ENCODE results near the gene PRRT1. TPM values are rescaled to one million over a fixed set of nuclear protein-coding genes. Genes with fewer than 3 reads are reported as not detected.
"Not testable (repeated sequence)": the region's sequence is repeated elsewhere in the genome, so short reads cannot be mapped to it uniquely, and the experiment has no call there.

PRRT1 gene
- total RNA-seq, 1 donor from 2014 or later, result 2.1 TPM

GRCh38 chr6:32187009-32187709 is 35.4 kb upstream of the PRRT1 start:
- no peak for DNase-seq (ENCODE audit: low spot score)
- no peaks in the 10 kb centered on the region for H3K9me3 Mint-ChIP-seq (ENCODE audit: unreplicated experiment)
- peaks cover 59% of the 10 kb centered on the region for H3K4me1 Mint-ChIP-seq (ENCODE audit: unreplicated experiment)
- peaks cover 14% of the 10 kb centered on the region for H3K27me3 Mint-ChIP-seq (ENCODE audit: unreplicated experiment)
- peak overlapping the region; percentile 87 for H3K4me3 Mint-ChIP-seq (ENCODE audit: unreplicated experiment)
- peaks cover 27% of the 10 kb centered on the region for H3K36me3 Mint-ChIP-seq (ENCODE audit: low read depth, unreplicated experiment)
- peak overlapping the region; percentile 91 for H3K27ac Mint-ChIP-seq (ENCODE audit: unreplicated experiment)
- TF ChIP-seq CTCF (IDR thresholded peaks at IDR 0.05; ENCODE audit: unreplicated experiment), result no peak

- Mint-ChIP-seq H3K27me3 (ENCODE audit: unreplicated experiment) (peaks cover 11% of the 10 kb centered on the region), H3K4me1 (ENCODE audit: unreplicated experiment) (peaks cover 52% of the 10 kb centered on the region), H3K27ac (ENCODE audit: unreplicated experiment) (peak overlapping the region; percentile 84), H3K4me3 (ENCODE audit: unreplicated experiment) (peak overlapping the region; percentile 87), H3K36me3 (ENCODE audit: low read depth, unreplicated experiment) (peaks cover 27% of the 10 kb centered on the region)
- not testable (repeated sequence) for H3K9me3 Mint-ChIP-seq (ENCODE audit: unreplicated experiment); DNase-seq (ENCODE audit: low spot score)
Observed at GRCh38 chr6:32186151-32186840, 34.6 kb upstream of the PRRT1 start.

- H3K4me1 Mint-ChIP-seq (ENCODE audit: unreplicated experiment), result peaks cover 53% of the 10 kb centered on the region
- peak overlapping the region; percentile 84 for H3K27ac Mint-ChIP-seq (ENCODE audit: unreplicated experiment)
- not testable (repeated sequence) for H3K9me3 Mint-ChIP-seq (ENCODE audit: unreplicated experiment); DNase-seq (ENCODE audit: low spot score)
- peaks cover 14% of the 10 kb centered on the region for H3K27me3 Mint-ChIP-seq (ENCODE audit: unreplicated experiment)
- H3K36me3 Mint-ChIP-seq (ENCODE audit: low read depth, unreplicated experiment), result peaks cover 27% of the 10 kb centered on the region
- peak overlapping the region; percentile 87 for H3K4me3 Mint-ChIP-seq (ENCODE audit: unreplicated experiment)
Observed at GRCh38 chr6:32185681-32186131, 34.0 kb upstream of the PRRT1 start.

GRCh38 chr6:32184084-32184640 is 32.4 kb upstream of the PRRT1 start, which contains the start of gene AGER:
TSS of gene AGER (minus strand) at chr6:32184253. CDS start at chr6:32184222, 31 bp downstream.
- Mint-ChIP-seq H3K4me1 (ENCODE audit: unreplicated experiment) (peaks cover 63% of the 10 kb centered on the region), H3K4me3 (ENCODE audit: unreplicated experiment) (no peak within 1 kb of the TSS), H3K27ac (ENCODE audit: unreplicated experiment) (peak within 1 kb of the TSS; percentile 65), H3K27me3 (ENCODE audit: unreplicated experiment) (peaks cover 17% of the 10 kb centered on the region), H3K9me3 (ENCODE audit: unreplicated experiment) (no peaks in the 10 kb centered on the region), H3K36me3 (ENCODE audit: low read depth, unreplicated experiment) (peaks cover 29% of the 10 kb centered on the region)
- no peak for DNase-seq (ENCODE audit: low spot score)
- TF ChIP-seq CTCF (IDR thresholded peaks at IDR 0.05; ENCODE audit: unreplicated experiment), result no peak

GRCh38 chr6:32183483-32184083 is 31.8 kb upstream of the PRRT1 start:
- Mint-ChIP-seq H3K27me3 (ENCODE audit: unreplicated experiment) (peaks cover 13% of the 10 kb centered on the region), H3K9me3 (ENCODE audit: unreplicated experiment) (no peaks in the 10 kb centered on the region), H3K36me3 (ENCODE audit: low read depth, unreplicated experiment) (peaks cover 28% of the 10 kb centered on the region), H3K4me1 (ENCODE audit: unreplicated experiment) (peaks cover 63% of the 10 kb centered on the region), H3K27ac (ENCODE audit: unreplicated experiment) (peak overlapping the region; percentile 65), H3K4me3 (ENCODE audit: unreplicated experiment) (no peak overlapping the region)
- no peak for TF ChIP-seq CTCF (IDR thresholded peaks at IDR 0.05; ENCODE audit: unreplicated experiment)
- no peak for DNase-seq (ENCODE audit: low spot score)

Data from endothelial cell (in vitro differentiated cells).